Gastroesophageal sphincter (tissue), 3 donors: ENCODE data around the gene QKI.

Experiments
- EP300 ChIP-seq: sonication (generic); formaldehyde crosslinking; IDR thresholded peaks from one replicate; pipeline ENCODE4 v1.6.1; 2017; ENCODE audit warnings: antibody characterized with exemption, mild to moderate bottlenecking
- POLR2A ChIP-seq, 2 donors: fragments of 450-650 bp; IDR thresholded peaks; one replicate each; pipeline ENCODE4 v1.6.1; 2017; ENCODE audit warnings: antibody characterized with exemption in 2 of 2, mild to moderate bottlenecking in 2 of 2, moderate library complexity in 1 of 2
- POLR2AphosphoS5 ChIP-seq: sonication (generic); formaldehyde crosslinking; IDR thresholded peaks from one replicate; pipeline ENCODE4 v1.6.1; 2017; ENCODE audit warnings: antibody characterized with exemption
- TF ChIP-seq, protein P1 (sequence below), 4 experiments: fragments of 200-600 bp in 2 of 4; fragments of 450-650 bp in 2 of 4; sonication (generic) in 1 of 4; IDR thresholded peaks; one replicate each; pipeline ENCODE4 v1.5.1; 2017 to 2019; ENCODE audit warnings: antibody characterized with exemption in 4 of 4, mild to moderate bottlenecking in 2 of 4, moderate library complexity in 2 of 4

DNA sequence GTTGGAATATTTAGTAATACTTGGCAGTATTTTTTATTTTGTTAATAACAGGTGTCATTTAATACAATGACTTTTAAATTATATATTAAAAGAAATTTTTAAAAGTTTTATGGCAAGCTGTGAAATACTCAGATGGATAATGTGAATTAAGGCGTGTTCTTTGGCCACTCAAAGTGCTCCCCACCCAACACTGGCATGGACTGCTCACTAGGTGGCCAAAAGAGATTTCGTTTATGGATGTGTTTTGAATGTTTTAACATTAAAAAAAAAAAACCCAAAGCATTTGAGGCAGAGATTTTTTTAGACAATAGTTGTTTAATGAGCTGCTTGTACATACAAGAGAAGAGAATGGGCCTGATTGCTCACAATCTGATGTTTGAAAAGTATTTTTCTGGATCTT, 86.5 kb downstream of the QKI start:
- TF ChIP-seq, protein P1, sequence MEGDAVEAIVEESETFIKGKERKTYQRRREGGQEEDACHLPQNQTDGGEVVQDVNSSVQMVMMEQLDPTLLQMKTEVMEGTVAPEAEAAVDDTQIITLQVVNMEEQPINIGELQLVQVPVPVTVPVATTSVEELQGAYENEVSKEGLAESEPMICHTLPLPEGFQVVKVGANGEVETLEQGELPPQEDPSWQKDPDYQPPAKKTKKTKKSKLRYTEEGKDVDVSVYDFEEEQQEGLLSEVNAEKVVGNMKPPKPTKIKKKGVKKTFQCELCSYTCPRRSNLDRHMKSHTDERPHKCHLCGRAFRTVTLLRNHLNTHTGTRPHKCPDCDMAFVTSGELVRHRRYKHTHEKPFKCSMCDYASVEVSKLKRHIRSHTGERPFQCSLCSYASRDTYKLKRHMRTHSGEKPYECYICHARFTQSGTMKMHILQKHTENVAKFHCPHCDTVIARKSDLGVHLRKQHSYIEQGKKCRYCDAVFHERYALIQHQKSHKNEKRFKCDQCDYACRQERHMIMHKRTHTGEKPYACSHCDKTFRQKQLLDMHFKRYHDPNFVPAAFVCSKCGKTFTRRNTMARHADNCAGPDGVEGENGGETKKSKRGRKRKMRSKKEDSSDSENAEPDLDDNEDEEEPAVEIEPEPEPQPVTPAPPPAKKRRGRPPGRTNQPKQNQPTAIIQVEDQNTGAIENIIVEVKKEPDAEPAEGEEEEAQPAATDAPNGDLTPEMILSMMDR (IDR thresholded peaks at IDR 0.05), result peak in 1 of 4 experiments; percentile 7
- TF ChIP-seq POLR2A (IDR thresholded peaks at IDR 0.05) (no peak), POLR2AphosphoS5 (no peak), EP300 (no peak)
